Left ventricle myocardium superior (tissue), 1 donor: ENCODE measurements around the gene SMCHD1. TPM values are rescaled to one million over a fixed set of nuclear protein-coding genes. Genes with fewer than 3 reads are reported as not detected.
A peak's percentile ranks its signal among the peaks of the same experiment; 100 is the strongest.
"Not testable (repeated sequence)": the region's sequence is repeated elsewhere in the genome, so short reads cannot be mapped to it uniquely, and the experiment has no call there.

Source experiments
- ATAC-seq: fragments of 200-7000 bp; cut with Tn5 transposase; one replicate; pipeline ENCODE4 v1.9.1; 2020; ENCODE audit warnings: mild to moderate bottlenecking, moderate library complexity
- DNase-seq: peaks from one replicate; pipeline ENCODE4 v3.0.0-alpha.2; 2020
- intact Hi-C: fragments of 100-400 bp; cut with micrococcal nuclease; formaldehyde crosslinking; loops from one replicate; pipeline ENCODE4 v1.11.0; 2022
- total RNA-seq: library from RNA; stranded (reverse); fragmentation: NEBNext Ultra II Directional; extraction: Animal tissue kit (Norgen Biotek cat#: 25700); gene quantifications from one replicate; pipeline ENCODE4 v1.2.1, GENCODE V29; 2021
- donor health status: DM: no; HTN: yes; CAD: no; lungs with severe emphysema.

The SMCHD1 gene
- total RNA-seq, 1 donor from 2014 or later: 32.2 TPM

DNA sequence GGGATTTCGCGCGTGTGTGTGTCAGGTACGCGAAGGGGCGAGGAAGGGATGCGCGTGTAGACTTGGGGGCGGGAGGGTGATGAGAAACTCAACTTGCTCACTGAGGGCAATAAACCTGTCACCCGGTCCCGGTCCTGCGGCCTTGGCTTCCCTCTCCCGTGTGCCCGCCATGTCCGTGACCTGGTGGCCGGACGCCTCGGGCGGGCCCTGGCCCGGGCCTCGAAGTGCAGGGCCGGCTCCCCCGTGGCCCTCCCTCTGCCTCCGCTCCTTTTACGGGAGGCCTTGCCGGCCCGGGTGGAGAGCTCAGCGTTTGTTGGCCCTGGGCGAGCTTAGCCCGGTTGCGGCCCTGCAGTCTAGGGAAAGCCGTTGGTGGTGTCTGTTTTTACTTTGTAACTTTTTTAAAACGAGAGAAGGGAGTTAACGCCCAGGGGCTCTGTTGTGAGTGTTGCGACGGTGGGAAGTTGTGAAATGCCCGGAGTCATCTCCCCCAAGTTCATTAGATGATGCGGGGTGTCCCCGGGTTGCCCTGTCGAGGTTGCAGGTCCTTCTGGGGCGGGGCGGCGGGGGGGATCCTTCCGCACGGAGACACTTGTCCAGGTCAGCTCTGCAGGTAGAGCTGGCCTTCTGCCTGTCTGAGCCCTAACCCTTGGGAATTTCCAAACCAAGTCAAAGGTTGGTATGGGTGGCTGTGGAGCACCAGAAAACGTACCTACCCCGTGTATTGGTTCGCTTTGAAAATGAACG, 883 bp downstream of the SMCHD1 start:
- intact Hi-C loops: no loop called here
- DNase-seq (peak; percentile 77), ATAC-seq (peak; percentile 77)

GRCh38 chr18:2656981-2657512, 1.5 kb downstream of the SMCHD1 start:
- no peak for ATAC-seq
- intact Hi-C loops: no loop called here

GRCh38 chr18:2657788-2658458, 2.4 kb downstream of the SMCHD1 start:
- DNase-seq: no peak
- ATAC-seq: no peak
- intact Hi-C loops: no loop called here

More at GRCh38 chr18:2656981-2657512, 1.5 kb downstream of the SMCHD1 start:
- no peak for DNase-seq

- intact Hi-C loops, DNase-seq, ATAC-seq: not testable (repeated sequence)
Measured at GRCh38 chr18:2660849-2661248, 5.3 kb downstream of the SMCHD1 start.

- ATAC-seq, DNase-seq, intact Hi-C loops: not testable (repeated sequence)
Measured at GRCh38 chr18:2662288-2662687, 6.8 kb downstream of the SMCHD1 start.

DNA sequence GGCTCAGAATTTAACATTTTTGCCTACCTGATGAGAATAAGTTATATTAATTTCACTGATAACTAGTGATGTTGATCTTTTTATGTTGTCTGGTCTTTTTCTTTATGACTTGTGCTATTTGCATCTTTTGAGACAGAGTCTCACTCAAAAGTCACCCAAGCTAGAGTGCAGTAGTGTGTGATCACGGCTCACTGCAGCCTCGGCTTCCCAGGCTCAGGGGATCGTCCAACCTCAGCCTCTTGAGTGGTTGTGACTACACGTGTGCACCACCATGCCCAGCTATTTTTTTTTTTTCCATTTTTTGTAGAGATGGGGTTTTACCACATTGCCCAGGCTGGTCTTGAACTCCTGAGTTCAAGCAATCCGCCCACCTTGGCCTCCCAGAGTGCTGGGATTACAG, 7.5 kb downstream of the SMCHD1 start:
- peak; percentile 27 for ATAC-seq
- intact Hi-C loops: no loop called here
- DNase-seq: no peak

- intact Hi-C loops: no loop called here
- ATAC-seq (no peak), DNase-seq (no peak)
Measured at GRCh38 chr18:2672410-2672809, 16.9 kb downstream of the SMCHD1 start.

DNA sequence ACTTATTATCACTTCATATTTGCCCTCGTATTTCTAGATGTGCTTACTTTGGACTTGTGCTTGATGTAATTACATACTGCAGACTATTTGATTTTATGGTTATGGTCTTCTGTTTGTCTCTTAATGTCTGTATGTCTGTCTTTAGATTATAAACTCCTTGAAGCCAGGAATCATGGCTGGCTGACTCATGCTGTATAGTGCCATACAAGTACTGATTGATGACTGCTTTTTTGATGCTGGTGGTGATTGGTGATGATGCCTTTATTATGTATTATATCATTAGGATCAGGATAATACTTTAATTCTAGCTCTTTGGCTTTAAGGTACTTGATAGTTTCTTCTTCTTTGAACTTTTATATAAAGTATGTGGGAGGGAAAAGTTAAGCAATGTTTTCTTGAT, 17.3 kb downstream of the SMCHD1 start:
- DNase-seq (no peak), ATAC-seq (no peak)
- intact Hi-C loops: no loop called here

DNA sequence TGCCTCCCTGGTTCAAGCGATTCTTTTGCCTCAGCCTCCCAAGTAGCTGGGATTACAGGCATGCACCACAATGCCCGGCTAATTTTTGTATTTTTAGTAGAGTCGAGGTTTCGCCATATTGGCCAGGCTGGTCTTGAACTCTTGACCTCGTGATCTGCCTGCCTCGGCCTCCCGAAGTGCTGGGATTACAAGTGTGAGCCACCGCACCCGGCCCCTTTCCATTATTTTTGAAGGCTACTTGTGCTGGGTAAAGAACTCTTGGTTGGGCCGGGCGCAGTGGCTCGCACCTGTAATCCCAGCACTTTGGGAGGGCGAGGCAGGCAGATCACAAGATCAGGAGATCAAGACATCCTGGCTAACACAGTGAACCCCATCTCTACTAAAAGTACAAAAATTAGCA, 23.4 kb downstream of the SMCHD1 start:
- DNase-seq, intact Hi-C loops, ATAC-seq: not testable (repeated sequence)

- no peak for DNase-seq
- no peak for ATAC-seq
- intact Hi-C loops: no loop called here
Measured at GRCh38 chr18:2680216-2680792, 24.8 kb downstream of the SMCHD1 start.

DNA sequence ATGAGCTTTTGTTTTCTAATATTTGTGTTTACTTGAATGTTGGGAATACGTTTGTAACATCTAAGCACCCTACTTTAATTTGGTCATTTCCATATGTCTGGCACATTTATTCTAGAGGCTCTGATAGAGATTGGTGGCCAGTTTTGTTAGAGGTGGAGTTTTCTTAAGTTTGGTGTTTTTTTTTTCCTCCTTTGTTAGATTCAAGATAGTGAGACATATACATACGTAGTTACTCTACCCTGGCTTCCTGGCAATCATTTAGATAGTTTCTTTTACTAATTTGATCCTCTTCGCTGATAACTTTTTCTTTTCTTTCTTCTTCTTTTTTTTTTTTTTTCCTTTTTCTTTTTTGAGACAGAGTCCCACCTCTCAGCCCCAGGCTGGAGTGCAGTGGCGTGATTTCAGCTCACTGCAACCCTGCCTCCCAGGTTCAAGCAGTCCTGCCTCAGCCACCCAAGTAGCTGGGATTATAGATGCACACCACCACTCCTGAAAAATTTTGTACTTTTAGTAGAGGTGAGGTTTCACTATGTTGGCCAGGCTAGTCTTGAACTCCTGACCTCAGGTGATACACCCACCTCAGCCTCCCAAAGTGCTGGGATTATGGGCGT, 26.6 kb downstream of the SMCHD1 start:
- DNase-seq (no peak), ATAC-seq (no peak)
- intact Hi-C loops: no loop called here

GRCh38 chr18:2683055-2683454, 27.5 kb downstream of the SMCHD1 start:
- DNase-seq (no peak), ATAC-seq (no peak)
- intact Hi-C loops: no loop called here

DNA sequence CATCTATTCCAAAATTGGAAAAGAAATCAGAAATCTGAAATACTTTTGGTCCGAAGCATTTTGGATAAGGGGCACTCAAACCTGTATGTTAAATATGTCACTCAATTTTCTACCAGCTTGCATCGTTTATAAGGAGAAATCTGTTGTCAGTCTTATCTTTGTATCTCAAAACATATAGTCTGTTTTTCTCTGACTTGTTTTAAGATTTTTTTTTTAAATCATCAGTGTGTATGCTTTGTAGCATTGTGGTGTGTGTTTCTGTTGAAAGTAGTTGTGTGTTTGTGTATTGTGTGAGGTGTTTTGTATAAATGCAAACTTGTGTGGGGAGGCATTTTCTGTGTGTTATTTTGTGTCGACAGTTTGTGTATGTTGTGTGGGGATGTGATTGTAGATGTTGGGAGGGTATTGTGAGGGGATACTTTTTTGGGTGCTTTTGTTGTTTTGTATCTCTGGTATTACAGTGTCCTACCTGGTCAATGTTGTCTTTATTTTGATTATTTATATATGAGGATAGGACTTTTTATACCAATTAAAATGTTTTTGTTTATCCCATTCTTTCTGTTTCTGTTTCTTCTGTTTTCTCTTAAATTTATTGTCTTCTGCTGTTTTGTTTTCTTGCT, 30.9 kb downstream of the SMCHD1 start:
- ATAC-seq (no peak), DNase-seq (no peak)
- intact Hi-C loops: no loop called here

- DNase-seq: no peak
- intact Hi-C loops: no loop called here
- no peak for ATAC-seq
Measured at GRCh38 chr18:2687390-2688001, 32.0 kb downstream of the SMCHD1 start.

- intact Hi-C loops: no loop called here
- ATAC-seq (no peak), DNase-seq (no peak)
Measured at GRCh38 chr18:2692508-2692907, 37.0 kb downstream of the SMCHD1 start.

- ATAC-seq (no peak), DNase-seq (no peak)
Measured at GRCh38 chr18:2697184-2697583, 41.7 kb downstream of the SMCHD1 start.

DNA sequence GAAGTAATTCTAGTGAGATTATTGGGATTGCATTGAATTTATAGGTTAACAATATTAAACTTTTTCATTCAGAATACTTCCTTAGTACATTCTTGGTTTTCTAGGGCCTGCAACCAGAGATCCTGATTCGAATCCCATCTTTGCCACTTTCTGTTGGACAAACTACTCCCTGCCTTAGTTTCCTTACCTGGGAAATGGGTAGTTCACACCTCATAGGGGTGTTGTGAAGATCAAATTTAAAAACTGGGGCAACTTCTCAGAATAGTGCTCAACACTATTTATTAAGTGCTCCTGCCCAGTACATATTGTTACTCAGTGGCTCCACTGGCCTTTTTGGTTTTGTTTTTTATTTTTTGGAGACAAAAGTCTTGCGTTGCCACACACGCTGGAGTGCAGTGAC, 43.5 kb downstream of the SMCHD1 start:
- ATAC-seq (no peak), DNase-seq (no peak)
- intact Hi-C loops: no loop called here

More at GRCh38 chr18:2697184-2697583, 41.7 kb downstream of the SMCHD1 start:
- intact Hi-C loops: no loop called here

- ATAC-seq: no peak
- no peak for DNase-seq
- intact Hi-C loops: no loop called here
Measured at GRCh38 chr18:2704541-2704940, 49.0 kb downstream of the SMCHD1 start.

- intact Hi-C loops: loop anchor here (5.0 kb wide), 1 partner anchor 35 kb away; no protein-coding TSS in a partner anchor
- DNase-seq (no peak), ATAC-seq (no peak)
Measured at GRCh38 chr18:2706903-2707302, 51.4 kb downstream of the SMCHD1 start.
